ENCODE measurements around the gene SELL.
"Not testable (repeated sequence)": the region's sequence is repeated elsewhere in the genome, so short reads cannot be mapped to it uniquely, and the experiment has no call there.

The SELL gene

GRCh38 chr1:169667699-169668596 is 43.5 kb downstream of the SELL start:
- Mint-ChIP-seq H3K9me3 (peaks cover 13% of the 10 kb centered on the region), H3K36me3 (ENCODE audit: low read depth) (peaks cover 13% of the 10 kb centered on the region), H3K4me1 (ENCODE audit: low read depth) (peaks cover 37% of the 10 kb centered on the region), H3K27ac (peak overlapping the region; percentile 91), H3K4me3 (peak overlapping the region; percentile 65)
- not testable (repeated sequence) for H3K27me3 Mint-ChIP-seq (ENCODE audit: low read depth)

- Mint-ChIP-seq H3K4me1 (ENCODE audit: low read depth) (peaks cover 37% of the 10 kb centered on the region), H3K36me3 (ENCODE audit: low read depth) (peaks cover 14% of the 10 kb centered on the region), H3K27ac (peak overlapping the region; percentile 91), H3K4me3 (peak overlapping the region; percentile 65)
- H3K27me3 Mint-ChIP-seq (ENCODE audit: low read depth); H3K9me3 Mint-ChIP-seq: not testable (repeated sequence)
Measured at GRCh38 chr1:169667227-169667639, 44.2 kb downstream of the SELL start.

- Mint-ChIP-seq H3K4me1 (ENCODE audit: low read depth) (peaks cover 44% of the 10 kb centered on the region), H3K36me3 (ENCODE audit: low read depth) (peaks cover 26% of the 10 kb centered on the region), H3K4me3 (peak overlapping the region; percentile 54)
- H3K27ac Mint-ChIP-seq; H3K9me3 Mint-ChIP-seq; H3K27me3 Mint-ChIP-seq (ENCODE audit: low read depth): not testable (repeated sequence)
Measured at GRCh38 chr1:169662680-169663079, 48.7 kb downstream of the SELL start.

- H3K9me3 Mint-ChIP-seq; H3K27ac Mint-ChIP-seq; H3K27me3 Mint-ChIP-seq (ENCODE audit: low read depth); H3K4me3 Mint-ChIP-seq: not testable (repeated sequence)
- H3K4me1 Mint-ChIP-seq (ENCODE audit: low read depth), result peaks cover 40% of the 10 kb centered on the region
- peaks cover 26% of the 10 kb centered on the region for H3K36me3 Mint-ChIP-seq (ENCODE audit: low read depth)
Measured at GRCh38 chr1:169661066-169661465, 50.4 kb downstream of the SELL start.

GRCh38 chr1:169658777-169659176 is 52.6 kb downstream of the SELL start:
- peak overlapping the region; percentile 22 for H3K4me3 Mint-ChIP-seq
- H3K27ac Mint-ChIP-seq, result peak overlapping the region; percentile 2
- H3K27me3 Mint-ChIP-seq (ENCODE audit: low read depth); H3K9me3 Mint-ChIP-seq: not testable (repeated sequence)
- peaks cover 24% of the 10 kb centered on the region for H3K36me3 Mint-ChIP-seq (ENCODE audit: low read depth)
- H3K4me1 Mint-ChIP-seq (ENCODE audit: low read depth), result peaks cover 55% of the 10 kb centered on the region

- Mint-ChIP-seq H3K4me3 (no peak overlapping the region), H3K36me3 (ENCODE audit: low read depth) (peaks cover 4% of the 10 kb centered on the region), H3K27me3 (ENCODE audit: low read depth) (no peaks in the 10 kb centered on the region), H3K9me3 (peaks cover 7% of the 10 kb centered on the region), H3K27ac (no peak overlapping the region), H3K4me1 (ENCODE audit: low read depth) (peaks cover 42% of the 10 kb centered on the region)
Measured at GRCh38 chr1:169653873-169654272, 57.5 kb downstream of the SELL start.

GRCh38 chr1:169651035-169651434 is 60.4 kb downstream of the SELL start:
- peaks cover 12% of the 10 kb centered on the region for H3K9me3 Mint-ChIP-seq
- peaks cover 27% of the 10 kb centered on the region for H3K4me1 Mint-ChIP-seq (ENCODE audit: low read depth)
- H3K36me3 Mint-ChIP-seq (ENCODE audit: low read depth), result no peaks in the 10 kb centered on the region
- H3K27me3 Mint-ChIP-seq (ENCODE audit: low read depth), result no peaks in the 10 kb centered on the region
- H3K27ac Mint-ChIP-seq, result no peak overlapping the region
- H3K4me3 Mint-ChIP-seq, result no peak overlapping the region

GRCh38 chr1:169650551-169650950 is 60.9 kb downstream of the SELL start:
- Mint-ChIP-seq H3K9me3 (peaks cover 12% of the 10 kb centered on the region), H3K4me1 (ENCODE audit: low read depth) (peaks cover 22% of the 10 kb centered on the region), H3K27me3 (ENCODE audit: low read depth) (no peaks in the 10 kb centered on the region), H3K27ac (no peak overlapping the region), H3K36me3 (ENCODE audit: low read depth) (no peaks in the 10 kb centered on the region), H3K4me3 (no peak overlapping the region)

GRCh38 chr1:169648709-169649108 is 62.7 kb downstream of the SELL start:
- peaks cover 12% of the 10 kb centered on the region for H3K9me3 Mint-ChIP-seq
- H3K36me3 Mint-ChIP-seq (ENCODE audit: low read depth), result no peaks in the 10 kb centered on the region
- peaks cover 10% of the 10 kb centered on the region for H3K4me1 Mint-ChIP-seq (ENCODE audit: low read depth)
- H3K4me3 Mint-ChIP-seq, result no peak overlapping the region
- no peak overlapping the region for H3K27ac Mint-ChIP-seq
- no peaks in the 10 kb centered on the region for H3K27me3 Mint-ChIP-seq (ENCODE audit: low read depth)

GRCh38 chr1:169648187-169648586 is 63.2 kb downstream of the SELL start:
- H3K27me3 Mint-ChIP-seq (ENCODE audit: low read depth), result no peaks in the 10 kb centered on the region

GRCh38 chr1:169647512-169647911 is 63.9 kb downstream of the SELL start:
- no peaks in the 10 kb centered on the region for H3K36me3 Mint-ChIP-seq (ENCODE audit: low read depth)
- no peaks in the 10 kb centered on the region for H3K27me3 Mint-ChIP-seq (ENCODE audit: low read depth)
- no peak overlapping the region for H3K27ac Mint-ChIP-seq
- peaks cover 12% of the 10 kb centered on the region for H3K9me3 Mint-ChIP-seq
- H3K4me3 Mint-ChIP-seq, result no peak overlapping the region
- H3K4me1 Mint-ChIP-seq (ENCODE audit: low read depth), result peaks cover 10% of the 10 kb centered on the region

More at GRCh38 chr1:169648187-169648586, 63.2 kb downstream of the SELL start:
- Mint-ChIP-seq H3K9me3 (peaks cover 12% of the 10 kb centered on the region), H3K27ac (no peak overlapping the region), H3K4me1 (ENCODE audit: low read depth) (peaks cover 10% of the 10 kb centered on the region), H3K36me3 (ENCODE audit: low read depth) (no peaks in the 10 kb centered on the region), H3K4me3 (no peak overlapping the region)

- H3K9me3 Mint-ChIP-seq, result peaks cover 11% of the 10 kb centered on the region
- peaks cover 9% of the 10 kb centered on the region for H3K4me1 Mint-ChIP-seq (ENCODE audit: low read depth)
- H3K36me3 Mint-ChIP-seq (ENCODE audit: low read depth), result peaks cover 3% of the 10 kb centered on the region
- no peak overlapping the region for H3K4me3 Mint-ChIP-seq
- no peaks in the 10 kb centered on the region for H3K27me3 Mint-ChIP-seq (ENCODE audit: low read depth)
- no peak overlapping the region for H3K27ac Mint-ChIP-seq
Measured at GRCh38 chr1:169644297-169644696, 67.1 kb downstream of the SELL start.
